DND-41 (cell line): ENCODE measurements around the gene NKX2-1.

Source experiments
- EZH2 ChIP-seq: IDR thresholded peaks from 3 replicates; pipeline ENCODE4 v1.6.1; 2012; ENCODE audit warnings: borderline replicate concordance, low read depth, mild to moderate bottlenecking, moderate library complexity, low read length, inconsistent platforms; ENCODE audit not compliant: severe bottlenecking
- TF ChIP-seq, protein P1 (sequence below): IDR thresholded peaks from 2 replicates; pipeline ENCODE4 v1.5.1; 2012; ENCODE audit warnings: borderline replicate concordance, low read length, moderate library complexity, mild to moderate bottlenecking; ENCODE audit not compliant: poor library complexity, severe bottlenecking; ENCODE audit errors: extremely low read depth

- TF ChIP-seq, protein P1, sequence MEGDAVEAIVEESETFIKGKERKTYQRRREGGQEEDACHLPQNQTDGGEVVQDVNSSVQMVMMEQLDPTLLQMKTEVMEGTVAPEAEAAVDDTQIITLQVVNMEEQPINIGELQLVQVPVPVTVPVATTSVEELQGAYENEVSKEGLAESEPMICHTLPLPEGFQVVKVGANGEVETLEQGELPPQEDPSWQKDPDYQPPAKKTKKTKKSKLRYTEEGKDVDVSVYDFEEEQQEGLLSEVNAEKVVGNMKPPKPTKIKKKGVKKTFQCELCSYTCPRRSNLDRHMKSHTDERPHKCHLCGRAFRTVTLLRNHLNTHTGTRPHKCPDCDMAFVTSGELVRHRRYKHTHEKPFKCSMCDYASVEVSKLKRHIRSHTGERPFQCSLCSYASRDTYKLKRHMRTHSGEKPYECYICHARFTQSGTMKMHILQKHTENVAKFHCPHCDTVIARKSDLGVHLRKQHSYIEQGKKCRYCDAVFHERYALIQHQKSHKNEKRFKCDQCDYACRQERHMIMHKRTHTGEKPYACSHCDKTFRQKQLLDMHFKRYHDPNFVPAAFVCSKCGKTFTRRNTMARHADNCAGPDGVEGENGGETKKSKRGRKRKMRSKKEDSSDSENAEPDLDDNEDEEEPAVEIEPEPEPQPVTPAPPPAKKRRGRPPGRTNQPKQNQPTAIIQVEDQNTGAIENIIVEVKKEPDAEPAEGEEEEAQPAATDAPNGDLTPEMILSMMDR: peak; percentile 24
- TF ChIP-seq EZH2: no peak
Measured at GRCh38 chr14:36524220-36524837, 4.3 kb upstream of the NKX2-1 start.
